Measurements from ENCODE around the gene CRYL1.

The CRYL1 gene

DNA sequence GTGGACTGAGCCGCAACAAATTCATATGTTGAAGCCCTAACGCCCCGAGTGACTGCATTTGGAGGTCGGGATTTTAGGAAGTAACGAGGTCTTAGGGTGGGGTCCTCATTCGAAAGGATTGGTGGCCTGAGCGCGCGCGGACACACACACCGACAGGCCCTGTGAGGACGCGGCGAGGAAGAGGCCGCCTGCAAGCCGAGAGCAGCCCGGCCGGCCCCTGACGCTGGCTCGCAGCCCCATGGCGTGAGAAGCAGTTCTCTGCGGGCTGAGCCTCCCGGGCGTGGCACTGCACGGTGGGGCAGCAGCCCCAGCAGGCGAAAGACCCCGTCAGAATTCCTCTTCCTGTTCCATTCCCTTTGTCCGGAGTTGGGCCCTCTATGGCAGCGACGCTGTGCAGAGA lies 131.2 kb downstream of the CRYL1 start:
- 94% methylated on average over 30 of the region's 30 CpGs for WGBS
- Histone ChIP-seq H3K27me3 (ENCODE audit: insufficient read depth, low read length) (no peaks in the 10 kb centered on the region), H3K27ac (ENCODE audit: low read depth, low read length) (no peak overlapping the region), H3K9ac (ENCODE audit: low read depth, low read length) (no peak overlapping the region), H3K9me3 (ENCODE audit: insufficient read depth, low read depth, low read length) (no peaks in the 10 kb centered on the region), H3K4me1 (ENCODE audit: insufficient read depth, low read length) (no peaks in the 10 kb centered on the region), H3K36me3 (ENCODE audit: insufficient read depth, low read length) (no peaks in the 10 kb centered on the region), H3K4me3 (ENCODE audit: low read length) (no peak overlapping the region)

GRCh38 chr13:20394169-20394501 lies 131.5 kb downstream of the CRYL1 start:
- Histone ChIP-seq H3K4me3 (ENCODE audit: low read length) (no peak overlapping the region), H3K27me3 (ENCODE audit: insufficient read depth, low read length) (no peaks in the 10 kb centered on the region)
- WGBS: 94% methylated on average over 8 of the region's 8 CpGs

DNA sequence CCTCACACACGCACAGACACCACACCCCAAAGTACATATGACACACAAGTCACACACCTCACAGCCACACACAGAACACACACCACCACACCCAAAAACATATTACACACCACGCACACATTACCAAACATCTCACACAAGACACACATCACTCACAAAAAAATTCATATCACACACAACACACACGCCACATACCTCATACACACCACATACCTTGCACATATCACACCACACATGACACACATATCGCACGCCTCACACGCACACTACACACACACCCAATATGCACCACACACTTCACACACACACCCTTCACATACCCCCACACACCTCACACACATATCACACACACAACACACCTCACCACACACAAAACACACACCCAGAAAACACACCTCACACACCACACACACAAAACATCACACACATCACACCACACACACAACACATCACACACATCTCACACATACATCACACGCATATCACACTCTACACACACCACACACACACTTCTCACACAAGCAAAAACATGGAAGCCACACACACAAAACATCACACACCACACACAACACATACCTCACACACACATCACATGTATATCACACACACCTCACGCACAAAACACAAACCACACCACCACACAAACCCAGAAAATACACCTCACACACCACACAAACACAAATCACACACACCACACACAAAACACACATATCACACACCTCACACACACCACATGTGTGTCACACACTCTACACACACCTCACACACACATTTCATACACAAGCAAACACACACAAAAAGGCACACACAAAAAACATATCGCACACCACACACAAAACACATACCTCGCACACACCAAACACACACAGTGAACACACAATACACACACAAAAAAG lies 132.1 kb downstream of the CRYL1 start:
- Histone ChIP-seq H3K27me3 (ENCODE audit: insufficient read depth, low read length) (no peaks in the 10 kb centered on the region), H3K27ac (ENCODE audit: low read depth, low read length) (no peak overlapping the region), H3K9me3 (ENCODE audit: insufficient read depth, low read depth, low read length) (no peaks in the 10 kb centered on the region), H3K4me3 (ENCODE audit: low read length) (no peak overlapping the region), H3K36me3 (ENCODE audit: insufficient read depth, low read length) (no peaks in the 10 kb centered on the region), H3K9ac (ENCODE audit: low read depth, low read length) (no peak overlapping the region), H3K4me1 (ENCODE audit: insufficient read depth, low read length) (no peaks in the 10 kb centered on the region)
- WGBS: 96% methylated on average over 10 of the region's 10 CpGs

More at GRCh38 chr13:20394169-20394501, 131.5 kb downstream of the CRYL1 start:
- H3K9ac ChIP-seq (ENCODE audit: low read depth, low read length): no peak overlapping the region
- no peak overlapping the region for H3K27ac ChIP-seq (ENCODE audit: low read depth, low read length)
- no peaks in the 10 kb centered on the region for H3K36me3 ChIP-seq (ENCODE audit: insufficient read depth, low read length)
- no peaks in the 10 kb centered on the region for H3K4me1 ChIP-seq (ENCODE audit: insufficient read depth, low read length)
- H3K9me3 ChIP-seq (ENCODE audit: insufficient read depth, low read depth, low read length): no peaks in the 10 kb centered on the region

DNA sequence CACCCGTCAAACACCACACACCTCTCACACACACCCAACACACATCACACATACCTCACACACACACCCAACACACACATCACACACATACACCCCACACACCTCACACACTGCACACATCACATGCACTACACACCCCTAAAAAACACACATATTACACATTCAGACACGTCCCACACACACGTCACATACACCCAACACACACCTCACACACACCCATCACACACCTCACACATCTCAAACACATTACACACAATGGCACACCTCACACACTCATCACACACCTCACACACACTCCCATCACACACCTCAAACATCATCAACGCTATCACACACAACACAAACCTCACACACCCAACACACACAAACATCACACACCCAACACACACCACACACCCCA lies 133.1 kb downstream of the CRYL1 start:
- Histone ChIP-seq H3K9ac (ENCODE audit: low read depth, low read length) (no peak overlapping the region), H3K36me3 (ENCODE audit: insufficient read depth, low read length) (no peaks in the 10 kb centered on the region), H3K4me1 (ENCODE audit: insufficient read depth, low read length) (no peaks in the 10 kb centered on the region), H3K4me3 (ENCODE audit: low read length) (no peak overlapping the region), H3K27me3 (ENCODE audit: insufficient read depth, low read length) (no peaks in the 10 kb centered on the region), H3K27ac (ENCODE audit: low read depth, low read length) (no peak overlapping the region), H3K9me3 (ENCODE audit: insufficient read depth, low read depth, low read length) (no peaks in the 10 kb centered on the region)
- WGBS: 94% methylated on average over 4 of the region's 4 CpGs

GRCh38 chr13:20391597-20392452 lies 133.8 kb downstream of the CRYL1 start:
- Histone ChIP-seq H3K9me3 (ENCODE audit: insufficient read depth, low read depth, low read length) (no peaks in the 10 kb centered on the region), H3K27me3 (ENCODE audit: insufficient read depth, low read length) (no peaks in the 10 kb centered on the region), H3K4me1 (ENCODE audit: insufficient read depth, low read length) (no peaks in the 10 kb centered on the region), H3K4me3 (ENCODE audit: low read length) (no peak overlapping the region), H3K9ac (ENCODE audit: low read depth, low read length) (no peak overlapping the region), H3K27ac (ENCODE audit: low read depth, low read length) (no peak overlapping the region), H3K36me3 (ENCODE audit: insufficient read depth, low read length) (no peaks in the 10 kb centered on the region)
- WGBS: 96% methylated on average over 69 of the region's 69 CpGs

GRCh38 chr13:20390526-20391175 lies 135.0 kb downstream of the CRYL1 start:
- WGBS: 94% methylated on average over 26 of the region's 26 CpGs

DNA sequence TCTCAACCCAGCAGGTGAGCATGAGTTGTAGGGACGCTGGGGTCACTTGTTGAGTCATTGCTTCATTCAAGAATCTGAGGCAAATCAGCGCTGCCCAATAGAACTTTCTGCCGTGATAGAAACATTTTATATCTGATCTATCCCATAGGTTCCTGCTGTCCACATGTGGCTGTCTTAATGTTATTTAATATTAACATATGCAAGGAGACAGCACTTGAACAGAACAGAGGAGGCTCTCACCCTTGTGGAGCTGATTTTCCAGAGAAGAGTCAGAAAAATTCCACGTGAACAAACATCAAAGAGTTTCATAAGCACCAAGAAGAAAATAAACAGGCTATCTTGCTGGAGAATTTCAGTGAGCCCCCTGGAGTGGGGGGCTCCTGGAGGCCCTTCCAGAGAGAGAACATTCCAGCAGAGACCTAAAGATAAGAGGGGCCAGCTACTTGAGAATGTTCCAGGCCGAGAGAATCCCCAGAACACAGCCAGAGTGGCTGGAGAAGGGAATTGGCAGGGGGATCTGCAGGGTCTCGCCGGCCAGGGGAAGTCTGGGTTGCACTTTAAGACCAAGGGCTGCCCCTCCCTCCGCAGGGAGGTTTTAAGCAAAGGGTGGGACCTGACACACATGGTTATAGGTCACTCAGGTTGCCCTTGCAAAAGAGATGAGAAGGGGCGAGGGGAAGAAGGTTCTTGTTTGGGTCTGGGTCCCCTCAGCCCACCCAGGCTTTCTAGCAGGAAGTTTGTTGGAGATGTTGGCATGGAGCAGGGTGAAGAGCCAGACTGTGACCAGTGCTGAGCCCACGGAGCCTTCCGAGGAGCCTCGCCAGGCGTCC lies 135.7 kb downstream of the CRYL1 start:
- no peaks in the 10 kb centered on the region for H3K36me3 ChIP-seq (ENCODE audit: insufficient read depth, low read length)
- no peaks in the 10 kb centered on the region for H3K27me3 ChIP-seq (ENCODE audit: insufficient read depth, low read length)
- no peak overlapping the region for H3K4me3 ChIP-seq (ENCODE audit: low read length)
- no peak overlapping the region for H3K9ac ChIP-seq (ENCODE audit: low read depth, low read length)
- WGBS: 90% methylated on average over 13 of the region's 13 CpGs
- no peaks in the 10 kb centered on the region for H3K9me3 ChIP-seq (ENCODE audit: insufficient read depth, low read depth, low read length)
- H3K27ac ChIP-seq (ENCODE audit: low read depth, low read length): no peak overlapping the region
- no peaks in the 10 kb centered on the region for H3K4me1 ChIP-seq (ENCODE audit: insufficient read depth, low read length)

More at GRCh38 chr13:20390526-20391175, 135.0 kb downstream of the CRYL1 start:
- Histone ChIP-seq H3K9ac (ENCODE audit: low read depth, low read length) (no peak overlapping the region), H3K27me3 (ENCODE audit: insufficient read depth, low read length) (no peaks in the 10 kb centered on the region), H3K27ac (ENCODE audit: low read depth, low read length) (no peak overlapping the region), H3K9me3 (ENCODE audit: insufficient read depth, low read depth, low read length) (no peaks in the 10 kb centered on the region), H3K4me1 (ENCODE audit: insufficient read depth, low read length) (no peaks in the 10 kb centered on the region), H3K36me3 (ENCODE audit: insufficient read depth, low read length) (no peaks in the 10 kb centered on the region), H3K4me3 (ENCODE audit: low read length) (no peak overlapping the region)

- Histone ChIP-seq H3K9me3 (ENCODE audit: insufficient read depth, low read depth, low read length) (no peaks in the 10 kb centered on the region), H3K27me3 (ENCODE audit: insufficient read depth, low read length) (no peaks in the 10 kb centered on the region), H3K36me3 (ENCODE audit: insufficient read depth, low read length) (no peaks in the 10 kb centered on the region), H3K27ac (ENCODE audit: low read depth, low read length) (no peak overlapping the region), H3K4me1 (ENCODE audit: insufficient read depth, low read length) (no peaks in the 10 kb centered on the region), H3K4me3 (ENCODE audit: low read length) (no peak overlapping the region), H3K9ac (ENCODE audit: low read depth, low read length) (no peak overlapping the region)
- WGBS: 95% methylated on average over 2 of the region's 2 CpGs
Observed at GRCh38 chr13:20388184-20388583, 137.5 kb downstream of the CRYL1 start.

GRCh38 chr13:20387441-20387971 lies 138.2 kb downstream of the CRYL1 start:
- Histone ChIP-seq H3K4me3 (ENCODE audit: low read length) (no peak overlapping the region), H3K4me1 (ENCODE audit: insufficient read depth, low read length) (no peaks in the 10 kb centered on the region), H3K27me3 (ENCODE audit: insufficient read depth, low read length) (no peaks in the 10 kb centered on the region), H3K36me3 (ENCODE audit: insufficient read depth, low read length) (no peaks in the 10 kb centered on the region), H3K9me3 (ENCODE audit: insufficient read depth, low read depth, low read length) (no peaks in the 10 kb centered on the region), H3K9ac (ENCODE audit: low read depth, low read length) (no peak overlapping the region), H3K27ac (ENCODE audit: low read depth, low read length) (no peak overlapping the region)
- WGBS: 81% methylated on average over 8 of the region's 8 CpGs

GRCh38 chr13:20387006-20387405 lies 138.7 kb downstream of the CRYL1 start:
- H3K27ac ChIP-seq (ENCODE audit: low read depth, low read length): no peak overlapping the region
- no peaks in the 10 kb centered on the region for H3K27me3 ChIP-seq (ENCODE audit: insufficient read depth, low read length)
- H3K9ac ChIP-seq (ENCODE audit: low read depth, low read length): no peak overlapping the region
- no peaks in the 10 kb centered on the region for H3K4me1 ChIP-seq (ENCODE audit: insufficient read depth, low read length)
- no peaks in the 10 kb centered on the region for H3K9me3 ChIP-seq (ENCODE audit: insufficient read depth, low read depth, low read length)
- no peaks in the 10 kb centered on the region for H3K36me3 ChIP-seq (ENCODE audit: insufficient read depth, low read length)
- H3K4me3 ChIP-seq (ENCODE audit: low read length): no peak overlapping the region
- 95% methylated on average over 5 of the region's 5 CpGs for WGBS
